ENCODE data around the gene CCP110. TPM values are rescaled to one million over a fixed set of nuclear protein-coding genes. Genes with fewer than 3 reads are reported as not detected.

Gene CCP110
- total RNA-seq, 1 donor from 2014 or later, result 32.7 TPM

GRCh38 chr16:19598805-19599510, 75.2 kb downstream of the CCP110 start:
- H3K27me3 ChIP-seq, result no peaks in the 10 kb centered on the region
- Mint-ChIP-seq H3K27ac (peak overlapping the region; percentile 34), H3K9me3 (no peaks in the 10 kb centered on the region), H3K27me3 (ENCODE audit: insufficient read depth, low read depth) (peaks cover 6% of the 10 kb centered on the region), H3K36me3 (peaks cover 11% of the 10 kb centered on the region), H3K4me3 (no peak overlapping the region), H3K4me1 (peaks cover 16% of the 10 kb centered on the region)
- H3F3A ChIP-seq (ENCODE audit: low read depth), result no peaks in the 10 kb centered on the region
- H3K4me2 ChIP-seq, result no peak overlapping the region
- no peaks in the 10 kb centered on the region for H3K4me1 ChIP-seq
- no peaks in the 10 kb centered on the region for H3K36me3 ChIP-seq
- no peak for TF ChIP-seq EZH2phosphoT487 (IDR thresholded peaks at IDR 0.05)
- TF ChIP-seq EZH2 (IDR thresholded peaks at IDR 0.05), result no peak
- TF ChIP-seq CTCF (IDR thresholded peaks at IDR 0.05), result no peak
- no peaks in the 10 kb centered on the region for H3K9me3 ChIP-seq (ENCODE audit: low read depth)
- H3K9ac ChIP-seq, result no peak overlapping the region
- H2AFZ ChIP-seq (replicated peaks), result no peak overlapping the region
- DNase-seq (ENCODE audit: low spot score), result no peak
- H3K79me2 ChIP-seq (ENCODE audit: low read depth), result no peaks in the 10 kb centered on the region
- no peak overlapping the region for H3K4me3 ChIP-seq
- no peak overlapping the region for H3K27ac ChIP-seq
- no peaks in the 10 kb centered on the region for H4K20me1 ChIP-seq (ENCODE audit: low read depth)

- Histone ChIP-seq H3K4me2 (no peak overlapping the region), H4K20me1 (ENCODE audit: low read depth) (no peaks in the 10 kb centered on the region), H2AFZ (replicated peaks) (no peak overlapping the region), H3K36me3 (no peaks in the 10 kb centered on the region), H3K9ac (no peak overlapping the region), H3K27ac (no peak overlapping the region), H3K4me1 (no peaks in the 10 kb centered on the region), H3F3A (ENCODE audit: low read depth) (no peaks in the 10 kb centered on the region), H3K79me2 (ENCODE audit: low read depth) (no peaks in the 10 kb centered on the region), H3K9me3 (ENCODE audit: low read depth) (no peaks in the 10 kb centered on the region), H3K4me3 (no peak overlapping the region), H3K27me3 (no peaks in the 10 kb centered on the region)
- no peaks in the 10 kb centered on the region for H3K9me3 Mint-ChIP-seq
- peaks cover 6% of the 10 kb centered on the region for H3K27me3 Mint-ChIP-seq (ENCODE audit: insufficient read depth, low read depth)
- no peak for DNase-seq (ENCODE audit: low spot score)
- no peak overlapping the region for H3K4me3 Mint-ChIP-seq
- peaks cover 9% of the 10 kb centered on the region for H3K36me3 Mint-ChIP-seq
- peaks cover 16% of the 10 kb centered on the region for H3K4me1 Mint-ChIP-seq
- H3K27ac Mint-ChIP-seq, result peak overlapping the region; percentile 29
- no peak for TF ChIP-seq CTCF (IDR thresholded peaks at IDR 0.05)
- TF ChIP-seq EZH2phosphoT487 (IDR thresholded peaks at IDR 0.05), result no peak
- no peak for TF ChIP-seq EZH2 (IDR thresholded peaks at IDR 0.05)
Observed at GRCh38 chr16:19599968-19600716, 76.4 kb downstream of the CCP110 start.

GRCh38 chr16:19601083-19601976, 77.6 kb downstream of the CCP110 start:
- no peaks in the 10 kb centered on the region for H3K9me3 ChIP-seq (ENCODE audit: low read depth)
- H3K4me1 ChIP-seq, result no peaks in the 10 kb centered on the region
- H3F3A ChIP-seq (ENCODE audit: low read depth), result no peaks in the 10 kb centered on the region
- no peak overlapping the region for H2AFZ ChIP-seq (replicated peaks)
- no peaks in the 10 kb centered on the region for H4K20me1 ChIP-seq (ENCODE audit: low read depth)
- no peaks in the 10 kb centered on the region for H3K27me3 ChIP-seq
- H3K27ac Mint-ChIP-seq, result peak overlapping the region; percentile 74
- H3K4me1 Mint-ChIP-seq, result peaks cover 16% of the 10 kb centered on the region
- H3K36me3 ChIP-seq, result no peaks in the 10 kb centered on the region
- no peak overlapping the region for H3K4me2 ChIP-seq
- peaks cover 17% of the 10 kb centered on the region for H3K36me3 Mint-ChIP-seq
- no peak overlapping the region for H3K27ac ChIP-seq
- H3K9ac ChIP-seq, result no peak overlapping the region
- DNase-seq (ENCODE audit: low spot score), result peak; percentile 64
- peak; percentile 83 for TF ChIP-seq CTCF (IDR thresholded peaks at IDR 0.05)
- no peak for TF ChIP-seq EZH2 (IDR thresholded peaks at IDR 0.05)
- no peak for TF ChIP-seq EZH2phosphoT487 (IDR thresholded peaks at IDR 0.05)
- H3K79me2 ChIP-seq (ENCODE audit: low read depth), result no peaks in the 10 kb centered on the region
- H3K4me3 ChIP-seq, result no peak overlapping the region
- H3K4me3 Mint-ChIP-seq, result no peak overlapping the region
- no peaks in the 10 kb centered on the region for H3K9me3 Mint-ChIP-seq
- H3K27me3 Mint-ChIP-seq (ENCODE audit: insufficient read depth, low read depth), result peaks cover 6% of the 10 kb centered on the region

Other genes with a start within 250 kb of the CCP110 start
- gene CLEC19A, start 238.2 kb upstream of the CCP110 start, total RNA-seq (ENCODE audit: low replicate concordance), result 1.9 and 8.2 TPM in 2 replicates
- 0.32 and 0.40 TPM in 2 replicates for gene TMC5, start 106.1 kb upstream of the CCP110 start, total RNA-seq (ENCODE audit: low replicate concordance)
- gene GDE1, start 1.8 kb upstream of the CCP110 start, total RNA-seq (ENCODE audit: low replicate concordance), result 43.0 and 43.4 TPM in 2 replicates
- gene VPS35L, start 31.8 kb downstream of the CCP110 start, total RNA-seq (ENCODE audit: low replicate concordance), result 47.3 and 57.1 TPM in 2 replicates
- 126 and 130 TPM in 2 replicates for gene KNOP1, start 194.3 kb downstream of the CCP110 start, total RNA-seq (ENCODE audit: low replicate concordance)
- 22.1 and 25.3 TPM in 2 replicates for gene IQCK, start 194.3 kb downstream of the CCP110 start, total RNA-seq (ENCODE audit: low replicate concordance)